Activated CD4-positive, CD25-positive, alpha-beta regulatory T cell (primary cell): Measurements from ENCODE around the gene THADA.
"Not testable (repeated sequence)": the region's sequence is repeated elsewhere in the genome, so short reads cannot be mapped to it uniquely, and the experiment has no call there.

Source experiments
- DNase-seq, 4 experiments: peaks; one replicate each; lab custom pipeline; 2025; lab: John Stamatoyannopoulos, UW

Gene THADA

GRCh38 chr2:43462866-43463641, 132.8 kb downstream of the THADA start:
- no peak for DNase-seq

DNA sequence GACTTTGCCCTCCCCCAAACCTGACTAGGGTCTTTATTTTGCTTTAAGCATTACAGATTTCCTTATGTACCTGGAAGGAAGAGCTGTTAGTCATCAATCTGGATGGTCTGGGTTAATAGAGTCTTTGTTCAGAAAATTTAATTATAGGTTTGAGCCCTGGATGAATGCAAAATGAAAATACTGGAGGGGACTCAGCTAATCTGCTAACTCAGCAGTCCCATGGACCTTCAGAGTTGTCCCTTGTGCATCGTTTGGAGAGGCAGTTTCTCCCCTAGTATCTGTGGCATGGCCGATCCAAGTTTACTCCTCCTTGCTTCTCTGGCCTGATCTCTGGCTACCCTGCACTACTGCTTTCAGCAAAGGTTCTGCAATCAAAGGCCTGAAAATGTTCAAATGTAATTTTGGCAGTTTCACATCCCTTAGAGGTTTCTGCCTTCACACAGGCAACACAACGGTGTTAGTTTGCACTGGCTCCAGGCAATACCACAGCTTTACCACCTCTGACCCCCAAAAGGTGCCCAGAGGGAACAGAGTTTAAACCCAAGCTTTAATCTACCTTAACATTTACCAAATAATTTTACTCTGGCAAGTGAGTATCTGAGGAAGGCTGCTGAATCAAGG, 134.3 kb downstream of the THADA start:
- no peak for DNase-seq

DNA sequence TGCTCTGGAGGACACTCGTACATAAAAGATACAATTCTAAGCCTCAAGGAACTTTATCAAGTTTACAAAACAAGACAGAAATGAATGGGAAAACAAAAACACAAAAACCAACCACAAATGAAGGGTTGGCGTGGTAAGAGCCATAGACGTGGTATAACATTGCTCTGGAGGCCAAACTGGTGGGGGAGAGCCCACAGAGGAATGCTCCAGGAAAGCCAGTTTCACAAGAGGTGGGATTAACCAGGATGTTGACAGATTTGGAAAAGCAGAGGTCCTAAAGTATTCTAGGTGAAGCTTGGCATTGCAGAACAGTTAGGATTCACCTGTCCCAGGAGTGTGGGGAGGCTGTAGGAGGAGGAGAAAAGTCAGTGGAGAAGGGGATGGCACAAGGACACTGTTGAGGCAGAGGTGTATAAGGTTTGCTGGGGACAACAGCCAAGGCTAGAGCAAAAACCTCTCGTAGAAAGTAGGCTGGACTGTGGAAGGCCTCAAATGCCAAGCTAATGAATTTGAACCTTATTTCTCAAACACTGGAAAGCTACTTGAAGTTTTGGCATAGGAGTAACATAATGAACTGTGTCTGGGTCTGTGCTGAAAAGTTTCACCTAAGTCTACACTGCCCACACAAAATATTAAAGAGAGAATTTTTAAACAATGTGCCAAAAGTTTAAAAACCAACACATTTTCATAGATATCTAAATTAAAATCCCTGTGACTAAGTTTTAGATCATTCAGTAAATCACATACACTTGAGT, 135.1 kb downstream of the THADA start:
- DNase-seq, result no peak

DNA sequence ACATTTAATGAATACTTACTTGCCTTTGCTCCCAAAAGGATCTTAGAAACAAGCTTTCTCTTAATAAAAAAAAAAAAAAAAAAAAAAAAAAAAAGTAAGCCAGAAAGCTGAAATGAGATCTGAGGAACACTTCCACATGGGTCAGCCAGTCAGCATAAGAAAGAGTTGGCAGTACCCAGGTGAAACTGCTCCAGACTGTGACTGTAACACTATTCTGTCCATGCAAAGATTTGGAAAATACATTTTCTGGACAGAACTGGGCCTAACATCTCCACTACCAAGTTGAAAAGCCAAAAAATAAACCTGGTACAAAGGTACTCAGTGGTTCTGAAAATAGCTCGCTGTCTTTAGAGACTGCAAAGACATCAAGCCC, 135.7 kb downstream of the THADA start:
- DNase-seq, result no peak

DNA sequence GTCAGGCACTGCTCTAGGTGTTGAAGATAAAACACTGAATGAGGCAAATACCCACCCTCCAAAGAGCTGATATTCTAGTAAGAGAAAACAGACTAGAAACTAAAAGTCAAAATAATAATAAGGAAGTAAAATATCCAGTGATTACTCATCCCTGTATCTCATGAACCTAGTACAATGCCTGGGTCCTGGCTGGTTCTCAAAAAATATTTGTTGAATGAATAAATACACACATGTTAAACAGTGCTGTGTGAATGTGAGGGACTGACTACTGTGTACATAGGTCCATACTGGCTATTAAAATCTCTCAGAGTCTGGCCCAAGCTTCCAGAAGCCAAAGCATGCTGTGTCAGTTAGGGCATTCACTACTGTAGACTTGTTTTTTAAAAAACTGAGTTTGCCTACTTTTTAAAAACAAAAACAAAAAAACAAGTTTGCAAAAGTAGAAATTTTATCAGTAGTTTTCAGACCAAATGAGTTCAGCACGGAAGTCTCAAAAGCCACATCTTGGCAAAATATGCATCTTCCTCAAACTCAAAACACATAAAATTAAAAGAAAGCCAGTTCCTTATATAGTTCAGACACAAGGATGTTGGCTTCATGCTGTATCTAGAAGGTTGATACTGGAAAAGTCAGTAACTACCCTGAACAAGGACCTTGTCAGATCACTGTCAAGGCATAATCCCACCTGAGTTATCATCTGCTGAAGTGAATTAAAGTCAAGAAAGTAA, 136.2 kb downstream of the THADA start:
- no peak for DNase-seq

- no peak for DNase-seq
Observed at GRCh38 chr2:43458014-43458628, 137.7 kb downstream of the THADA start.

- DNase-seq, result no peak
Observed at GRCh38 chr2:43455731-43456642, 139.9 kb downstream of the THADA start.

DNA sequence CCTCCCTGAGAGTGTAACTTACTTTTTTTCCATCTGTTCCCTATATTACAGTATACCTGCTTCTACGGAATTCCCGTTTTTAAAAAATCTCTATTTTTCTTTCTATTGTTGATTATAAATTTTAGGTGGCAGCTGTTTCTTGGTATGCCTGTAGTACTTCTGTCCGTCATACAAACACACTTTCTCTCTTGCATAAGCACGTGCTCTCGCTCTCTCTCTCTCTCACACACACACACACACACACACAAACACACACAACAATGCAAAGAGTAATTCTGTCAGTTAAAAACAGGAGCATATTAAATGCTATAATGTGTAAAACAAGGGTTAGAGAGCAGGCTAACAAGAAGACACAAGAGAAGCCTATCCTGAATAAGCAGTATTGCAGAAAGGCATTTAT, 140.5 kb downstream of the THADA start:
- DNase-seq, result no peak

GRCh38 chr2:43454791-43455190, 141.0 kb downstream of the THADA start:
- DNase-seq, result no peak

- DNase-seq, result no peak
Observed at GRCh38 chr2:43453179-43454170, 142.4 kb downstream of the THADA start.

- no peak for DNase-seq
Observed at GRCh38 chr2:43452318-43452731, 143.5 kb downstream of the THADA start.

DNA sequence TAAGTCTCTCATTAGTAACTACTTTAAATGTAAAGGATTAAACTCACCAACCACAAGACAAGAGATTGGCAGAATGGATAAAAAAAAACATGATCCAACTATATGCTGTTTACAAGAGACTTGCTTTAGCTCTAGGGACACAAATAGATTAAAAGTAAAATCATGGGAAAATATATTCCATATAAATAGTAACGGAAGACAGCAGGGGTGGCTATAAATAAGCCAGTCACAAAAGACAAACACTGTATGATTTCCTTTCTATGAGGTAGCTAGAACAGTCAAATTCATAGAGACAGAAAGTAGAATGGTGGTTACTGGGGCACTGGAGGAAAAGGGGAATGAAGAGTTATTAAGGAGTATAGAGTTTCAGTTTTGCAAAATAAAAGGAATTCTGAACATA, 145.2 kb downstream of the THADA start:
- DNase-seq, result no peak

GRCh38 chr2:43448822-43449110, 147.1 kb downstream of the THADA start:
- DNase-seq, result no peak

DNA sequence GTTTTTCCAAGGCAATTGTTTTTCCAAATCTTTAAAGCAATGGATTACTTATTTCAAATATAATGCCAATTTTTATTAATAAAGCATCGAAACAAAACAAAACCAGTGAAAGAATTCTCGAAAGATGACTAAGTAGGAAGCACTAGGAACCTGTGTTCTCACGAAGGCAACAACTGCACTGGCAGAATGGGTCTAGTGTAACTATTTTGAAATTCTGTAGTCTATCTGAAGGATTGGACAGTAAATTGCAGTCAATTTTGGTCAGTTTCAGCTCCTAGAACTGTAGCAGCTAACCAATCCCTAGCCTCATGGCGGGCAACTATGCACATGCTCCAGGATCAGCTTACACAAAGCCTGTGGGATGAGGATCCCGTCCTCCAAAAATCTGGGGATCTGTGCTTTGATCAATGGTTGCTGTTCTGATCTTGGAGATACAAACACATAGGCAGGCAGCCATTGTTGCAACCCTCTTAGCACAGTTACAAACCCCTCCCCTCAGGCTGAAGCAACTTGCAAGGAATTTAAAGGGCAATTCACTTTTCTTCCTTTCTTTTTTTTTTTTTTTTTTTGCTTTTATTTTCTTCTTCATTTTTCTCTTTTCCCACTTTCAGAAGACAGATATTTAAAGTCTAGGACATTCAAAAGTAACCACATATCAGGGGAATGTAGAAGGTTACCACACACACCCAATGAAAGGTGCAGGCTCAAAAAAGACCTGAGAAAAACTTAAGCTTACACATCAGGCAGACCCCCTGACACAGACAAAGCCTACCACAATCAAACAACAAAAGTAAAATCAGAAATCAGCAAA, 147.6 kb downstream of the THADA start:
- DNase-seq, result no peak

- not testable (repeated sequence) for DNase-seq
Observed at GRCh38 chr2:43446755-43447154, 149.1 kb downstream of the THADA start.

DNA sequence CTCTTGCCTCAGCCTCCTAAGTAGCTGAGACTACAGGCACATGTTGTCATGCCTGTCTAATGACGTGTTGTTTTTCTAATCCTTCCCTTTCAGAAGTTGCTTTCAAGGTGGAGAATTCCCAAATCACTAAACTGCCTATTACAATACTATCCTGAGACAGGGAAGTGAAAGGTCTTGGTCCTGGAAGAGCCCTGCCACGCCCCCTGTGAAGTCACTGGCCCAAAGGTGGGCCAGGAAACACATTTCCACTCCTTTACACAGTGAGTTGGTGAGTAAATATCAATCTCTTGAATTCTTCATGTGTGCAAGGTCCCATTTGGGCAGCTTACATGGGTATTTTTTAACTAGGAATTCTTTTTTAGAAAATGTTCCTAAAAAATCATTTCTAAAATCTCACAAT, 150.1 kb downstream of the THADA start:
- no peak for DNase-seq

DNA sequence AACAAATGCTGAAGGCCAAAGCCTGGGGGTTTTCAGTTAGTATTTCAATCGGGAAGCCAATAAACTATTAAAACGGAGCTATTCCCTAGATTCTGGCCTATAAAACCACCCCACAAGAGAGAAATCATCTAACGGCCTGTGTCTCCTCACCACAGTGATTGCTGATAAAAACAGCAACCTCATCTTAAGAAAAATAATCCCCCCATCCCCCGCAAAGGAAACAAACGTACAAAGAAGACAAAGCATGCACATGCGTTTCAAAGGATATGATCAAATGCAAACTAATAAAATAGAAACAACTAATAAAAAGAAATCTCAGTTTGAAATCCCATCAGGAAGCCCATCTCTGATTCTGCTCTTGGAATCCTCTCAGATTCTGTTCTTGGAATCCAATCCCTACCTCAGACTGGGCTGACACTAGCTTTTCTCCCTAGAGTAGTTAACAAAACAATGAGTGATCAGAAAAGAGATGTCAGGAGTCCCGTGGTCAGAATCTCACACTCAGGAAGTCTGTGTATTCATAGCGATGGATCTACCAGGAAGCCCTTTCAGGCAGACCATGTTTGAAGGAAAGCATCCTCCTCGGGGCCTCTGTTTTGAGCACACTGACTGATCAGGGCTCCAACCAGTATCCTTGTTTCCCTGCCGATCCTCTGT, 150.7 kb downstream of the THADA start:
- no peak for DNase-seq

GRCh38 chr2:43443282-43443681, 152.6 kb downstream of the THADA start:
- DNase-seq, result no peak
